GM23338 (cell line): ENCODE results near the gene SSR3. TPM values are rescaled to one million over a fixed set of nuclear protein-coding genes. Genes with fewer than 3 reads are reported as not detected.

ENCODE experiments used
- ATAC-seq: fragments of 200-7000 bp; cut with Tn5 transposase; 3 replicates; pipeline ENCODE4 v1.9.1; 2020
- DNase-seq: peaks from one replicate; pipeline ENCODE4 v3.0.0-alpha.2; 2015; ENCODE audit warnings: low spot score
- H2AFZ ChIP-seq: fragments of 200-600 bp; sonication (generic); 2 replicates; pipeline ENCODE4 v1.8.0; 2016; ENCODE audit warnings: antibody characterized with exemption, mild to moderate bottlenecking, moderate library complexity
- H3F3A ChIP-seq: fragments of 200-600 bp; sonication (generic); replicated peaks from 2 replicates; pipeline ENCODE4 v1.8.0; 2017; ENCODE audit warnings: antibody characterized with exemption, mixed run types, low read depth
- H3K27ac ChIP-seq: fragments of 200-600 bp; sonication (generic); 2 replicates; pipeline ENCODE4 v1.6.1; 2016; ENCODE audit warnings: low read depth
- H3K27me3 ChIP-seq: fragments of 200-600 bp; sonication (generic); 2 replicates; pipeline ENCODE4 v1.8.0; 2016; ENCODE audit warnings: mild to moderate bottlenecking, mixed run types, moderate library complexity; ENCODE audit not compliant: insufficient read depth
- H3K36me3 ChIP-seq: fragments of 200-600 bp; sonication (generic); 2 replicates; pipeline ENCODE4 v1.8.0; 2016; ENCODE audit warnings: mild to moderate bottlenecking; ENCODE audit not compliant: insufficient read depth
- H3K4me1 ChIP-seq: fragments of 200-600 bp; sonication (generic); 2 replicates; pipeline ENCODE4 v1.8.0; 2016; ENCODE audit warnings: mild to moderate bottlenecking, moderate library complexity; ENCODE audit not compliant: insufficient read depth
- H3K4me2 ChIP-seq: fragments of 200-600 bp; sonication (generic); 2 replicates; pipeline ENCODE4 v1.7.1; 2017; ENCODE audit warnings: mixed run types
- H3K4me3 ChIP-seq: fragments of 200-600 bp; sonication (generic); 2 replicates; pipeline ENCODE4 v1.6.1; 2016; ENCODE audit warnings: mixed run types
- H3K79me2 ChIP-seq: fragments of 200-600 bp; sonication (generic); replicated peaks from 2 replicates; pipeline ENCODE4 v1.8.0; 2017; ENCODE audit warnings: mild to moderate bottlenecking; ENCODE audit not compliant: insufficient read depth
- H3K9me2 ChIP-seq: fragments of 200-600 bp; sonication (generic); 2 replicates; pipeline ENCODE4 v1.8.0; 2017; ENCODE audit not compliant: insufficient read depth
- H4K20me1 ChIP-seq: fragments of 200-600 bp; sonication (generic); replicated peaks from 2 replicates; pipeline ENCODE4 v1.8.0; 2017; ENCODE audit warnings: mild to moderate bottlenecking; ENCODE audit not compliant: insufficient read depth
- H3K27ac Mint-ChIP-seq: 2 replicates; pipeline ENCODE4 v1.8.0; 2020; ENCODE audit warnings: inconsistent platforms, mild to moderate bottlenecking, moderate library complexity, mixed read lengths
- H3K27me3 Mint-ChIP-seq: 3 replicates; pipeline ENCODE4 v1.8.0; 2022; ENCODE audit warnings: low read depth, mild to moderate bottlenecking, moderate library complexity, mixed read lengths, inconsistent platforms; ENCODE audit not compliant: insufficient read depth, poor library complexity
- H3K36me3 Mint-ChIP-seq: 3 replicates; pipeline ENCODE4 v1.8.0; 2021; ENCODE audit warnings: low read depth, mild to moderate bottlenecking, inconsistent platforms, moderate library complexity, mixed read lengths
- H3K4me1 Mint-ChIP-seq: 3 replicates; pipeline ENCODE4 v1.8.0; 2020; ENCODE audit warnings: mild to moderate bottlenecking, inconsistent platforms, mixed read lengths
- H3K4me3 Mint-ChIP-seq: 3 replicates; pipeline ENCODE4 v1.8.0; 2021; ENCODE audit warnings: moderate library complexity, mild to moderate bottlenecking, inconsistent platforms, mixed read lengths
- H3K9me3 Mint-ChIP-seq: 3 replicates; pipeline ENCODE4 v1.8.0; 2020; ENCODE audit warnings: moderate library complexity, mild to moderate bottlenecking, inconsistent platforms, mixed read lengths
- CREB1 ChIP-seq: fragments of 250-450 bp; sonication (Bioruptor Pico); IDR thresholded peaks from 2 replicates; pipeline ENCODE4 v1.5.0; 2020; ENCODE audit warnings: low read depth, mild to moderate bottlenecking, moderate library complexity
- ETS1 ChIP-seq: IDR thresholded peaks from 2 replicates; pipeline ENCODE4 v1.6.1; 2016; ENCODE audit warnings: antibody characterized with exemption
- EZH2phosphoT487 ChIP-seq: fragments of 200-600 bp; sonication (generic); IDR thresholded peaks from one replicate; pipeline ENCODE4 v1.8.1; 2018; ENCODE audit warnings: antibody characterized with exemption; ENCODE audit not compliant: unreplicated experiment
- JUNB ChIP-seq: IDR thresholded peaks from one replicate; pipeline ENCODE4 v1.6.1; 2016; ENCODE audit warnings: antibody characterized with exemption; ENCODE audit not compliant: unreplicated experiment
- NANOG ChIP-seq: IDR thresholded peaks from 2 replicates; pipeline ENCODE4 v1.6.1; 2016; ENCODE audit warnings: antibody characterized with exemption, borderline replicate concordance
- POLR2AphosphoS5 ChIP-seq: IDR thresholded peaks from 2 replicates; pipeline ENCODE4 v1.6.1; 2016; ENCODE audit warnings: antibody characterized with exemption, low read depth
- REST ChIP-seq: IDR thresholded peaks from one replicate; pipeline ENCODE4 v1.6.1; 2018; ENCODE audit warnings: antibody characterized with exemption; ENCODE audit not compliant: unreplicated experiment
- STAT1 ChIP-seq: IDR thresholded peaks from one replicate; pipeline ENCODE4 v1.6.1; 2016; ENCODE audit warnings: antibody characterized with exemption; ENCODE audit not compliant: unreplicated experiment
- ZNF114 ChIP-seq: fragments of 250-450 bp; sonication (Bioruptor Pico); IDR thresholded peaks from 2 replicates; pipeline ENCODE4 v1.5.0; 2020; ENCODE audit warnings: mild to moderate bottlenecking, moderate library complexity
- polyA plus RNA-seq: library from polyadenylated mRNA; unstranded; fragments of >200 nt; fragmentation: Nextera tagmentation; extraction: Ambion mirVana; gene quantifications from 2 replicates; pipeline ENCODE4 v1.2.1, GENCODE V29; 2016
- total RNA-seq: library from RNA; depleted of rRNA; stranded (reverse); fragments of >200 nt; shearing (Covaris generic); gene quantifications from 2 replicates; pipeline ENCODE4 v1.2.3, GENCODE V29; 2014
- TF ChIP-seq, protein P1 (sequence below): fragments of 250-450 bp; sonication (Bioruptor Pico); IDR thresholded peaks from 2 replicates; pipeline ENCODE4 v1.5.0; 2020; ENCODE audit warnings: mild to moderate bottlenecking, moderate library complexity
- TF ChIP-seq, protein P2 (sequence below), 2 experiments: fragments of 200-600 bp in 1 of 2; sonication (generic) in 1 of 2; conservative IDR thresholded peaks; 2 replicates each; pipeline versions ENCODE4 v1.5.1 to v1.6.1; 2016 to 2017; ENCODE audit warnings: antibody characterized with exemption in 2 of 2, low read depth in 2 of 2, mild to moderate bottlenecking in 2 of 2, moderate library complexity in 1 of 2

Gene SSR3
- total and polyA plus RNA-seq, 2 experiments from 2014 or later = 143 to 173 TPM

- Histone ChIP-seq H3K4me3 (no peak overlapping the region), H3K9me2 (0 out of 2 replicates have a peak, but pooled peaks cover 3% of the 10 kb centered on the region), H3K4me2 (no peak overlapping the region), H3K36me3 (no peaks in the 10 kb centered on the region), H3K27ac (no peak overlapping the region), H3K4me1 (peaks cover 28% of the 10 kb centered on the region), H3K79me2 (no peaks in the 10 kb centered on the region), H3F3A (no peaks in the 10 kb centered on the region), H3K27me3 (no peaks in the 10 kb centered on the region), H4K20me1 (no peaks in the 10 kb centered on the region), H2AFZ (no peak overlapping the region)
- no peaks in the 10 kb centered on the region for H3K36me3 Mint-ChIP-seq
- H3K4me3 Mint-ChIP-seq = no peak overlapping the region
- TF ChIP-seq ZNF114 (CRISPR knock-in tag) (no peak), POLR2AphosphoS5 (no peak), REST (no peak), ETS1 (no peak), EZH2phosphoT487 (no peak), STAT1 (no peak), NANOG (no peak), CREB1 (CRISPR knock-in tag) (no peak), JUNB (no peak)
- TF ChIP-seq, protein P1, sequence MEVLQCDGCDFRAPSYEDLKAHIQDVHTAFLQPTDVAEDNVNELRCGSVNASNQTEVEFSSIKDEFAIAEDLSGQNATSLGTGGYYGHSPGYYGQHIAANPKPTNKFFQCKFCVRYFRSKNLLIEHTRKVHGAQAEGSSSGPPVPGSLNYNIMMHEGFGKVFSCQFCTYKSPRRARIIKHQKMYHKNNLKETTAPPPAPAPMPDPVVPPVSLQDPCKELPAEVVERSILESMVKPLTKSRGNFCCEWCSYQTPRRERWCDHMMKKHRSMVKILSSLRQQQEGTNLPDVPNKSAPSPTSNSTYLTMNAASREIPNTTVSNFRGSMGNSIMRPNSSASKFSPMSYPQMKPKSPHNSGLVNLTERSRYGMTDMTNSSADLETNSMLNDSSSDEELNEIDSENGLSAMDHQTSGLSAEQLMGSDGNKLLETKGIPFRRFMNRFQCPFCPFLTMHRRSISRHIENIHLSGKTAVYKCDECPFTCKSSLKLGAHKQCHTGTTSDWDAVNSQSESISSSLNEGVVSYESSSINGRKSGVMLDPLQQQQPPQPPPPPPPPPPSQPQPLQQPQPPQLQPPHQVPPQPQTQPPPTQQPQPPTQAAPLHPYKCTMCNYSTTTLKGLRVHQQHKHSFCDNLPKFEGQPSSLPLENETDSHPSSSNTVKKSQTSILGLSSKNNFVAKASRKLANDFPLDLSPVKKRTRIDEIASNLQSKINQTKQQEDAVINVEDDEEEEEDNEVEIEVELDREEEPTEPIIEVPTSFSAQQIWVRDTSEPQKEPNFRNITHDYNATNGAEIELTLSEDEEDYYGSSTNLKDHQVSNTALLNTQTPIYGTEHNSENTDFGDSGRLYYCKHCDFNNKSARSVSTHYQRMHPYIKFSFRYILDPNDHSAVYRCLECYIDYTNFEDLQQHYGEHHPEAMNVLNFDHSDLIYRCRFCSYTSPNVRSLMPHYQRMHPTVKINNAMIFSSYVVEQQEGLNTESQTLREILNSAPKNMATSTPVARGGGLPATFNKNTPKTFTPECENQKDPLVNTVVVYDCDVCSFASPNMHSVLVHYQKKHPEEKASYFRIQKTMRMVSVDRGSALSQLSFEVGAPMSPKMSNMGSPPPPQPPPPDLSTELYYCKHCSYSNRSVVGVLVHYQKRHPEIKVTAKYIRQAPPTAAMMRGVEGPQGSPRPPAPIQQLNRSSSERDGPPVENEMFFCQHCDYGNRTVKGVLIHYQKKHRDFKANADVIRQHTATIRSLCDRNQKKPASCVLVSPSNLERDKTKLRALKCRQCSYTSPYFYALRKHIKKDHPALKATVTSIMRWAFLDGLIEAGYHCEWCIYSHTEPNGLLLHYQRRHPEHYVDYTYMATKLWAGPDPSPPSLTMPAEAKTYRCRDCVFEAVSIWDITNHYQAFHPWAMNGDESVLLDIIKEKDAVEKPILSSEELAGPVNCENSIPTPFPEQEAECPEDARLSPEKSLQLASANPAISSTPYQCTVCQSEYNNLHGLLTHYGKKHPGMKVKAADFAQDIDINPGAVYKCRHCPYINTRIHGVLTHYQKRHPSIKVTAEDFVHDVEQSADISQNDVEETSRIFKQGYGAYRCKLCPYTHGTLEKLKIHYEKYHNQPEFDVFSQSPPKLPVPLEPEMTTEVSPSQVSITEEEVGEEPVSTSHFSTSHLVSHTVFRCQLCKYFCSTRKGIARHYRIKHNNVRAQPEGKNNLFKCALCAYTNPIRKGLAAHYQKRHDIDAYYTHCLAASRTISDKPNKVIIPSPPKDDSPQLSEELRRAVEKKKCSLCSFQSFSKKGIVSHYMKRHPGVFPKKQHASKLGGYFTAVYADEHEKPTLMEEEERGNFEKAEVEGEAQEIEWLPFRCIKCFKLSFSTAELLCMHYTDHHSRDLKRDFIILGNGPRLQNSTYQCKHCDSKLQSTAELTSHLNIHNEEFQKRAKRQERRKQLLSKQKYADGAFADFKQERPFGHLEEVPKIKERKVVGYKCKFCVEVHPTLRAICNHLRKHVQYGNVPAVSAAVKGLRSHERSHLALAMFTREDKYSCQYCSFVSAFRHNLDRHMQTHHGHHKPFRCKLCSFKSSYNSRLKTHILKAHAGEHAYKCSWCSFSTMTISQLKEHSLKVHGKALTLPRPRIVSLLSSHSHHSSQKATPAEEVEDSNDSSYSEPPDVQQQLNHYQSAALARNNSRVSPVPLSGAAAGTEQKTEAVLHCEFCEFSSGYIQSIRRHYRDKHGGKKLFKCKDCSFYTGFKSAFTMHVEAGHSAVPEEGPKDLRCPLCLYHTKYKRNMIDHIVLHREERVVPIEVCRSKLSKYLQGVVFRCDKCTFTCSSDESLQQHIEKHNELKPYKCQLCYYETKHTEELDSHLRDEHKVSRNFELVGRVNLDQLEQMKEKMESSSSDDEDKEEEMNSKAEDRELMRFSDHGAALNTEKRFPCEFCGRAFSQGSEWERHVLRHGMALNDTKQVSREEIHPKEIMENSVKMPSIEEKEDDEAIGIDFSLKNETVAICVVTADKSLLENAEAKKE (CRISPR knock-in tag) = no peak
- TF ChIP-seq, protein P2, sequence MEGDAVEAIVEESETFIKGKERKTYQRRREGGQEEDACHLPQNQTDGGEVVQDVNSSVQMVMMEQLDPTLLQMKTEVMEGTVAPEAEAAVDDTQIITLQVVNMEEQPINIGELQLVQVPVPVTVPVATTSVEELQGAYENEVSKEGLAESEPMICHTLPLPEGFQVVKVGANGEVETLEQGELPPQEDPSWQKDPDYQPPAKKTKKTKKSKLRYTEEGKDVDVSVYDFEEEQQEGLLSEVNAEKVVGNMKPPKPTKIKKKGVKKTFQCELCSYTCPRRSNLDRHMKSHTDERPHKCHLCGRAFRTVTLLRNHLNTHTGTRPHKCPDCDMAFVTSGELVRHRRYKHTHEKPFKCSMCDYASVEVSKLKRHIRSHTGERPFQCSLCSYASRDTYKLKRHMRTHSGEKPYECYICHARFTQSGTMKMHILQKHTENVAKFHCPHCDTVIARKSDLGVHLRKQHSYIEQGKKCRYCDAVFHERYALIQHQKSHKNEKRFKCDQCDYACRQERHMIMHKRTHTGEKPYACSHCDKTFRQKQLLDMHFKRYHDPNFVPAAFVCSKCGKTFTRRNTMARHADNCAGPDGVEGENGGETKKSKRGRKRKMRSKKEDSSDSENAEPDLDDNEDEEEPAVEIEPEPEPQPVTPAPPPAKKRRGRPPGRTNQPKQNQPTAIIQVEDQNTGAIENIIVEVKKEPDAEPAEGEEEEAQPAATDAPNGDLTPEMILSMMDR (conservative IDR thresholded peaks at IDR 0.05; ENCODE audit: low read depth in 2 of 2) = no peak
- H3K9me3 Mint-ChIP-seq = no peaks in the 10 kb centered on the region
- H3K27ac Mint-ChIP-seq = no peak overlapping the region
- no peaks in the 10 kb centered on the region for H3K27me3 Mint-ChIP-seq
- H3K4me1 Mint-ChIP-seq = peaks cover 26% of the 10 kb centered on the region
- DNase-seq (no peak), ATAC-seq (no peak)
Measured at GRCh38 chr3:156519758-156520162, 35.2 kb downstream of the SSR3 start.
